ENCODE results near the gene PIGB. TPM values are rescaled to one million over a fixed set of nuclear protein-coding genes. Genes with fewer than 3 reads are reported as not detected.

The PIGB gene
- total and polyA plus RNA-seq, 9 donors, result 5.6 to 13.5 (median 9.7) TPM

- DNase-seq, result no peak
- no peak for TF ChIP-seq CTCF (IDR thresholded peaks at IDR 0.05)
- no peak for TF ChIP-seq EP300 (IDR thresholded peaks at IDR 0.05)
- WGBS, 3 donors, result 88 to 94% (median 90%) methylated on average over 1 of the region's 1 CpG
- intact Hi-C loops (cut with DNase I), result no loop called here
- Histone ChIP-seq H3K4me3 (no peak overlapping the region), H3K27me3 (no peaks in the 10 kb centered on the region), H3K9me3 (no peaks in the 10 kb centered on the region), H3K27ac (no peak overlapping the region), H3K4me1 (ENCODE audit: insufficient read depth) (no peaks in the 10 kb centered on the region), H3K36me3 (no peaks in the 10 kb centered on the region)
These were observed 82.8 kb downstream of the PIGB start for GRCh38 chr15:55401786-55402246.

- H3K27ac ChIP-seq, result no peak overlapping the region
- TF ChIP-seq POLR2A (IDR thresholded peaks at IDR 0.05), result no peak
- no peak for TF ChIP-seq CTCF (IDR thresholded peaks at IDR 0.05)
- no peak for TF ChIP-seq EP300 (IDR thresholded peaks at IDR 0.05)
- H3K4me3 ChIP-seq, result no peak overlapping the region
- H3K27me3 ChIP-seq, result no peaks in the 10 kb centered on the region
- no peaks in the 10 kb centered on the region for H3K9me3 ChIP-seq
- no peaks in the 10 kb centered on the region for H3K4me1 ChIP-seq (ENCODE audit: insufficient read depth)
- DNase-seq, result no peak
- no peaks in the 10 kb centered on the region for H3K36me3 ChIP-seq
- intact Hi-C loops (cut with DNase I), result no loop called here
These were observed 83.7 kb downstream of the PIGB start for GRCh38 chr15:55402707-55403106.

- no peak overlapping the region for H3K4me3 ChIP-seq
- H3K27me3 ChIP-seq, result no peaks in the 10 kb centered on the region
- no peak overlapping the region for H3K27ac ChIP-seq
- no peak for DNase-seq
- no peaks in the 10 kb centered on the region for H3K4me1 ChIP-seq (ENCODE audit: insufficient read depth)
- no peaks in the 10 kb centered on the region for H3K9me3 ChIP-seq
- intact Hi-C loops (cut with DNase I), result no loop called here
- no peaks in the 10 kb centered on the region for H3K36me3 ChIP-seq
- no peak for TF ChIP-seq POLR2A (IDR thresholded peaks at IDR 0.05)
- TF ChIP-seq EP300 (IDR thresholded peaks at IDR 0.05), result no peak
- TF ChIP-seq CTCF (IDR thresholded peaks at IDR 0.05), result no peak
These were observed 84.5 kb downstream of the PIGB start for GRCh38 chr15:55403531-55403930.

MicroRNAs encoded within 50 kb of the gene (microRNA counts, 767-probe panel; counts per million panel counts)
- microRNA hsa-miR-628-3p (530 counts per million, percentile 78 among the panel's probes with 10 or more counts), microRNA hsa-miR-628-5p (530 counts per million, percentile 78 among the panel's probes with 10 or more counts)

Small RNA genes within 50 kb of the gene (microRNA-seq; reads per million reads assigned to microRNA genes)
- gene MIR628, result 38.0 to 67.6 (median 50.7) reads per million in 3 donors

Other genes starting within 250 kb of the PIGB start
- gene RSL24D1, start 122.3 kb upstream of the PIGB start, total RNA-seq, result 100 to 1,000 TPM; 103 to 190 (median 117) TPM
- gene RSL24D1, start 122.3 kb upstream of the PIGB start, polyA plus RNA-seq, result 100 to 1,000 TPM in 1 of 2 donors, 10 to 100 TPM in 1; 86.7 to 135 TPM
- 10 to 100 TPM in 5 of 7 donors, 1 to 10 TPM in 2; 6.8 to 16.2 (median 12.1) TPM for gene RAB27A, start 29.4 kb upstream of the PIGB start, total RNA-seq
- 10 to 100 TPM in 1 of 2 donors, 1 to 10 TPM in 1; 5.8 to 38.0 TPM for gene RAB27A, start 29.4 kb upstream of the PIGB start, polyA plus RNA-seq
- gene PIGBOS1, start 99 bp upstream of the PIGB start, total RNA-seq, result 10 to 100 TPM in 5 of 7 donors, 1 to 10 TPM in 2; 8.3 to 14.9 (median 11.5) TPM
- gene PIGBOS1, start 99 bp upstream of the PIGB start, polyA plus RNA-seq, result 10 to 100 TPM in 1 of 2 donors, 1 to 10 TPM in 1; 7.5 to 19.8 TPM
- gene CCPG1, start 89.1 kb downstream of the PIGB start, total RNA-seq, result 10 to 100 TPM; 27.8 to 55.3 (median 41.9) TPM
- 10 to 100 TPM; 26.7 to 51.0 TPM for gene CCPG1, start 89.1 kb downstream of the PIGB start, polyA plus RNA-seq
- 1 to 10 TPM in 5 of 7 donors, under 1 TPM in 2; 0.35 to 3.9 (median 1.6) TPM for gene PIERCE2, start 89.3 kb downstream of the PIGB start, total RNA-seq
- 1 to 10 TPM; 1.5 to 2.6 TPM for gene PIERCE2, start 89.3 kb downstream of the PIGB start, polyA plus RNA-seq
- gene DNAAF4, start 189.0 kb downstream of the PIGB start, total RNA-seq, result 1 to 10 TPM; 1.3 to 4.8 (median 2.4) TPM
- gene DNAAF4, start 189.0 kb downstream of the PIGB start, polyA plus RNA-seq, result 1 to 10 TPM; 2.5 to 2.7 TPM